A673 (cell line): ENCODE data around the gene DLD. TPM values are rescaled to one million over a fixed set of nuclear protein-coding genes. Genes with fewer than 3 reads are reported as not detected.

ENCODE experiments used
- BruUV-seq: library from RNA; stranded (reverse); fragments of 400-500 nt; replicated peaks from 2 replicates; lab custom pipeline; 2021; lab: Mats Ljungman, UMichigan
- CTCF ChIA-PET: fragments of 300-600 bp; sonication (Branson Sonifier 250); formaldehyde crosslinking; loops from one replicate; lab custom pipeline; 2022; ENCODE audit warnings: antibody characterized with exemption; lab: Charles Lee
- POLR2A ChIA-PET: fragments of 300-600 bp; sonication (Branson Sonifier 250); formaldehyde crosslinking; loops from one replicate; lab custom pipeline; 2022; ENCODE audit warnings: antibody characterized with exemption; ENCODE audit not compliant: low non-redundant PET; lab: Charles Lee
- DNase-seq: peaks from one replicate; pipeline ENCODE4 v3.0.0-alpha.2; 2015; ENCODE audit warnings: low spot score
- H3K27ac ChIP-seq: fragments of 200-600 bp; sonication (generic); 2 replicates; pipeline ENCODE4 v1.5.1; 2016; ENCODE audit warnings: mixed run types, low read depth, mild to moderate bottlenecking, mixed read lengths, antibody characterized with exemption, low read length; ENCODE audit not compliant: poor library complexity, severe bottlenecking
- H3K27me3 ChIP-seq: fragments of 200-600 bp; sonication (generic); replicated peaks from 2 replicates; pipeline ENCODE4 v1.6.1; 2017; ENCODE audit warnings: mixed run types, low read depth, mild to moderate bottlenecking, mixed read lengths, antibody characterized with exemption, low read length; ENCODE audit not compliant: insufficient read depth, poor library complexity
- H3K36me3 ChIP-seq: fragments of 200-600 bp; sonication (generic); 2 replicates; pipeline ENCODE4 v1.6.1; 2016; ENCODE audit warnings: mixed run types, mild to moderate bottlenecking, mixed read lengths, antibody characterized with exemption, low read length; ENCODE audit not compliant: insufficient read depth, poor library complexity, severe bottlenecking
- H3K4me1 ChIP-seq: fragments of 200-600 bp; sonication (generic); 2 replicates; pipeline ENCODE4 v1.6.1; 2017; ENCODE audit warnings: mixed run types, mild to moderate bottlenecking, mixed read lengths, antibody characterized with exemption, low read length; ENCODE audit not compliant: insufficient read depth, poor library complexity, severe bottlenecking
- H3K4me3 ChIP-seq: fragments of 200-600 bp; sonication (generic); 2 replicates; pipeline ENCODE4 v1.5.1; 2016; ENCODE audit warnings: low read depth, mixed run types, mild to moderate bottlenecking, mixed read lengths, low read length; ENCODE audit not compliant: poor library complexity, severe bottlenecking
- H3K9me3 ChIP-seq: fragments of 200-600 bp; sonication (generic); 2 replicates; pipeline ENCODE4 v1.6.1; 2016; ENCODE audit warnings: mixed run types, low read depth, mild to moderate bottlenecking, mixed read lengths, antibody characterized with exemption, low read length; ENCODE audit not compliant: poor library complexity, severe bottlenecking
- CTCF ChIP-seq: fragments of 300-800, 200-600 bp; sonication (generic); conservative IDR thresholded peaks from 2 replicates; pipeline ENCODE4 v1.5.1; 2017; ENCODE audit warnings: low read depth, mild to moderate bottlenecking, antibody characterized with exemption, low read length, moderate library complexity, mixed read lengths
- EZH2 ChIP-seq: fragments of 200-600 bp; sonication (generic); IDR thresholded peaks from 2 replicates; pipeline ENCODE4 v1.6.1; 2017; ENCODE audit warnings: borderline replicate concordance, low read depth, mild to moderate bottlenecking, mixed read lengths, antibody characterized with exemption, low read length; ENCODE audit not compliant: poor library complexity, severe bottlenecking
- intact Hi-C: fragments of 100-400 bp; cut with micrococcal nuclease; formaldehyde crosslinking; loops from one replicate; pipeline ENCODE4 v1.10.0; 2022; ENCODE audit not compliant: unreplicated experiment
- total RNA-seq: library from RNA; stranded (reverse); gene quantifications from 2 replicates; pipeline ENCODE4 v1.2.3, GENCODE V29; 2021

DLD gene
- total RNA-seq, 1 experiment from 2014 or later = 121 TPM

GRCh38 chr7:107944411-107945169 is 53.6 kb downstream of the DLD start:
- no peak for DNase-seq
- Histone ChIP-seq H3K4me1 (no peaks in the 10 kb centered on the region), H3K9me3 (no peaks in the 10 kb centered on the region), H3K36me3 (peaks cover 64% of the 10 kb centered on the region), H3K27me3 (no peaks in the 10 kb centered on the region), H3K27ac (no peak overlapping the region), H3K4me3 (no peak overlapping the region)
- no TSS peak for BruUV-seq
- TF ChIP-seq CTCF = no peak
- TF ChIP-seq EZH2 = no peak
- ChIA-PET POLR2A (no interaction called here), CTCF (no interaction called here)
- intact Hi-C loops = no loop called here

- Histone ChIP-seq H3K36me3 (peaks cover 71% of the 10 kb centered on the region), H3K27ac (no peak overlapping the region)
- POLR2A ChIA-PET = no interaction called here
Observed at GRCh38 chr7:107945332-107945731, 54.3 kb downstream of the DLD start.

DNA sequence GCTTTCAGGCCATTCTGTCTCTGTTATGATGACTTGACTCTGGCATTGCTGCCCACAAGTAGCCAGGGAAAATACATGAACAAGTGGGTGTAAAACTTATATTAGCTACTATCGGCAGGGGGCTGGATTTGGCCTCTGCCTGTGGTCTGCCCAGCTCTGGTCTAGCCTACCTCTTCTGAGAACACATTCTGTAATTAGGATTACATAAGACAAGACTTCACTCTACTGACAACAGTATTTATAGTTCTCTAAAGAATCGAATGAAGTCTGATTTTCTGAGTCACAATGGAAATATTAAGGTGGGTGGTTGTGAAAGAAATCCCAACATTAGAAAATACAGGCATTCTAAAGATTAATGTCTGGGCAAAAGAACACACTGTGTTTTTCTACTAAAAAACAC is 55.5 kb downstream of the DLD start:
- ChIA-PET CTCF (no interaction called here), POLR2A (no interaction called here)
- Histone ChIP-seq H3K4me1 (no peaks in the 10 kb centered on the region), H3K36me3 (peaks cover 82% of the 10 kb centered on the region), H3K27ac (no peak overlapping the region), H3K27me3 (no peaks in the 10 kb centered on the region), H3K4me3 (no peak overlapping the region), H3K9me3 (no peaks in the 10 kb centered on the region)
- TF ChIP-seq CTCF (no peak), EZH2 (no peak)
- DNase-seq = no peak
- no TSS peak for BruUV-seq
- intact Hi-C loops = no loop called here

More at GRCh38 chr7:107945332-107945731, 54.3 kb downstream of the DLD start:
- DNase-seq = no peak
- TF ChIP-seq CTCF = no peak
- no peak for TF ChIP-seq EZH2
- CTCF ChIA-PET = no interaction called here
- BruUV-seq = no TSS peak
- intact Hi-C loops = no loop called here
- no peak overlapping the region for H3K4me3 ChIP-seq
- no peaks in the 10 kb centered on the region for H3K27me3 ChIP-seq
- no peaks in the 10 kb centered on the region for H3K9me3 ChIP-seq
- no peaks in the 10 kb centered on the region for H3K4me1 ChIP-seq
